ENCODE data around the gene HOTAIR.
A peak's percentile ranks its signal among the peaks of the same experiment; 100 is the strongest.

Gene HOTAIR

DNA sequence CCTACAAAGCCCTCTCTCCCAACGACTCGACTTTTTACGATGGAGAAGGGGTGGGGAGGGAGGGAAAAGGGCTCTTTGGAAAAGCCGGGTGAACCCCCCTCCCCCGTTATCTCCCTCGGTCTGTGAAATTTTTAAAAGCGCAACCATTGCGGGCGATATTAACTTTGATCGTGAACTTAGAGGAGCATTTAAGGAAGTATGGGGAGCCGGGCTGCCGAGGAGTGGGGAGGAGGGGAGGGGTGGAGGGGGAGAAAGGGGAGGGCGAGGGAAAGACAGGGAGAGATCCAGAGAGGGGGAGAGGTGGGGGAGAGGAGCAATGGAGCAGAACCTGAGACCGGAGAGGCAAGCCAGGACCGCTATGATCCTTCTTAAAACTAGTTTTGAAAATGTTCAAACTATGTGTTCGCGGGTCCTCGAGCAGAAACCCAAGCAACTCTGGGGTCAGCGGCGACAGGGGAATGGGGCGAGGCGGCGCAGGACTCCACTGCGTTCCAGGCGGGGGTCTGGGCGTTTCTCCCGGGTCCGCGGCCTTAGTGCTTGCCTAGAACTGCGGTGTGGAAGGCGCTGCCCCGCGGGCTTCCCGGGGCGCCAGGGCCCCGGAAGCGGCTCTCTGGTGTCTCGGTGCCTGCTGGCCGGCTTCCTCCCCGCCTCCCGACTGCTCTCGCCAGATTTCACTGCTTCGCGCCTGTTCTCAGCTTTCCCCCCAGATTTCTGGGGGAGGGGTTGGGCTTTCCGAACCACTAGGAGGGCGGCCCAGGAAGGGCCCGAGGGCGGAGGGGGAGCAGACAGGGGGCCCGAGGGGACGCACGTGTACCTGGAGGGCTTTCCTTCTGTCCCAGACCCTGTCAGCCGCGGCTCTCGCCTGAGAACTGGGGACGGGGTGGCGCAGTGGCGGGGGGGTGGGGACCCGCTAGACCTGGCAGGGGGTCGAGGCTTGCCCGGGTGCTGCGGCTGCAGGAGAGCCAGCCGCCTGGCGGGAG lies at the start of gene HOTAIR:
TSS of gene HOTAIR (minus strand) at position 871 of the 980 bp plus-strand sequence.
- peak; percentile 78 for DNase-seq

DNA sequence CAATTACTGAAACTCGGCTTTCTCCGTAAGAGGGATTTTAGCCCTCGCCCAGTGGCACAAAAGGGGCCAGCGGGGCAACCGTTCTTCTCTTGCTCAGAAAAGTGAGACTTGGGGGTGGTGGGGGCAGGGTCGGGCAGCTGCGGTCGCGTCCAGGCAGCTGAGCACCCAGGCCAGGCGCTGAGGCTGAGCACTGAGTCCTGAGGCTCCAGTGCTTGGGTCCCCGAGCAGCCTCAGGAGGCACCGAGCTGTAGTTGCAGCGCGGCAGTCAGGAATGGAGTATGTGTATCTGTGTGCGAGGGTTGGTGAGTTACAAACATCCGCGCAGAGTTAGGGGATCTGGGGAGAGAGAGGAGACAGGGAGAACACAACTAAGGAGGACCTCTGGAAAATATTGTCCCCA lies 49.4 kb upstream of the HOTAIR start:
- DNase-seq: no peak

DNA sequence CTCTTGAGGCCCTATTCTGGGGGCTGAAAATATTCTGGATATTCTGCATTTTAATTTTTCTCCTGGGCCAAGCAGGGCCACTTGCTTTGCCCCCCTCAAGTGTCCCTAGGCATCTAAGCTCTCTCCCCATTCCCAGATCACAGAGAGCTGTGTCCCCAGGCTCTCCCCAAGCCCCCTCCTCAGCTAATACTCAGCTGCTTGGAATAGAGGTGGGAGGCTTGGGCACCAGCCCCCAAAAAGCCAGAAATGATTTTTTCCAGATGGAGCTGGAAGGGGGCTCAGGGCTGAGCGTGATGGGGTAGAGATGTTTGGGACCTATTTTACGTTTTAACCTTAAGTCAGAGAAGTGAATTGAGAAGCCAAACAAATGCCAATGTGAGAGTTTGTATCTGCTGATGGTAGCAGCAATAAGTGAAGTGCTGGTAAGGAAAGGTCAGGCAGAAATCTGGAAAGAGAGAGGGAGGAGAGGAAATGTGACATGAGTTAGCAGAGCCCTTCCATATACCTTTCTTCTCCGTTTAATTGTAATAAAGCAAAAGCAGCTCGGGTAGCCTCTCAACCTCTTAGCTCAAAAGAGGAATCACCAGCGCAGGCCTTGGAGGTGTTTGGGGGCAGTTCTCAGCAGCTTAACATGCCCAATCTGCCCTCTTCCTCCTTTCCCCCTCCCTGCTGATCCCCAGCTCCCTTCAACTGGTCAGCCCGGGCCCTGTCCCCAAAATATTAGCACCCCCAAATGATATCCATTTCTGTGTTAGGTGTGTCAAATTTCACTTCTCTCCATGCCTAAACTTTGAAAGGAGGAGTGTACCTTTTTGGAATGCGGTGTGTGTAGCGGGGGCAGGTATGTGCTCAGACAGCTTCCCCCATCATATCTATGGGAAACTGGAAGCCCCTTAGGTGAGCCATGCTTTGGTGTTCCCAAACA lies 48.5 kb upstream of the HOTAIR start:
- DNase-seq: no peak

DNA sequence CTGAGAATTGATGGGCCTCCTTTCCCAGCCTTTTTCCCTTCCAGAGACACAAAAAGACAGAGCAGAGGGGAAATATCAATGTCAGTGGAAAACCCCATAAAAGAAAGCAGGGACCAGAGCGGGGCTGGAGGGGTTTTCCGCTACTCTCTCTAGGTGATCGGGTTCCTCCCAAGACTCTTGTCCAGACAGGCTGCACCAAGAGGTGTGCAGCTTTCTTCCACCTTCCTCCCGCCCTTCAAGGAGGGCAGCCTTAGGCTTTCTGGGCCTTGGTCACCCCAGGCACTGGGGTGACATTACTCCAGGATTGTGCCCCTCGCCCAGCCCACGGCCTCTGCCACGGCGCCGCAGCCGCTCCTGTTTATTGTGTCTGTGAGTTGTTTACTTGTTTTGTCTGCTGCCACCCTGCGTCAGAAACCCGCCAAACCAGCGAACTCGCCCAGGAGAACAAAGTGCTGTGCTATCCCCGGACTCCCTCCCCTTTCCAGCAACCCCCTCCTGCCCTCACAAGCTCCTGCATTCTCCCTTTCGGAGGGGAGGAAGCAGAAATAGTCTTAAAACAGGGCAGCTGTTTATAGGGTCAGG lies 46.8 kb upstream of the HOTAIR start:
- DNase-seq: no peak

DNA sequence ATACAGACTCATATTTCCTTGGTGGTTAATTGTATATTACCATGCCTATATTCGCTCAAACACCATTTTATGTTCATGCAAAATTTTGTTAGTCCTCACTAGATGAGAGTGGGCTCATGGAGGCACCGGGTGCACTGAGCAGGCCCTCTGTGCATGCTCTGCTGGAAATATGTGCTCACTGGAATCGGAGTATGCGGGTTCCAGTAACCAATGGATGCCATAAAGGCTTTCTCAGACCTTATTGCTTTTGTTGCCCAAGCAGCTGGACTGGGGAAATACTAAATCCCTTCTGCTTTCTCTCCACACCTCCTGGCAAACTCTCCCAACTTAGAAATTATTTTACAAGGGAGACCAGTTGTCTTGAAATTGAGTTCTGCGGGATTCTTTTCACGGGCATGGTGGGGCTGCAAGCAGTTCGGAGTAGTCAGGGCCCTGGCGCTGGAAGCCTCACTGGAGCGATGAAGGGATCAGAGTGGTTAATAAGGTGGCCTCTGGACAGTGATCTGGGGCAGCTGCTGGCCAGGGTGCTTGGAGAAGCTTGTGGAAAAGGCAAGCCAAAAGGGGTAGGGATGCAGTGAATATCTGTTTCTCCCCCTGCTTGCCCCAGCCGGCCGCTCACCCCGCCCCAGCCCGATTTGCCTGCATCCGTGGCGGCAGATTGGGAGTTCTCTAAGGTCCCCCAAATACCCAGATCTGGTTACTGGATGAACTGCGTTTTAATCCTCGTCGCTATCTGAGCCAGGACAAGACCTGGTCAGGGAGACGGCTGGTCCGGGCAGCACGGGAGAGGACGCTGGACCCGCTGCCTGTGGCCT lies 46.0 kb upstream of the HOTAIR start:
- no peak for DNase-seq

DNA sequence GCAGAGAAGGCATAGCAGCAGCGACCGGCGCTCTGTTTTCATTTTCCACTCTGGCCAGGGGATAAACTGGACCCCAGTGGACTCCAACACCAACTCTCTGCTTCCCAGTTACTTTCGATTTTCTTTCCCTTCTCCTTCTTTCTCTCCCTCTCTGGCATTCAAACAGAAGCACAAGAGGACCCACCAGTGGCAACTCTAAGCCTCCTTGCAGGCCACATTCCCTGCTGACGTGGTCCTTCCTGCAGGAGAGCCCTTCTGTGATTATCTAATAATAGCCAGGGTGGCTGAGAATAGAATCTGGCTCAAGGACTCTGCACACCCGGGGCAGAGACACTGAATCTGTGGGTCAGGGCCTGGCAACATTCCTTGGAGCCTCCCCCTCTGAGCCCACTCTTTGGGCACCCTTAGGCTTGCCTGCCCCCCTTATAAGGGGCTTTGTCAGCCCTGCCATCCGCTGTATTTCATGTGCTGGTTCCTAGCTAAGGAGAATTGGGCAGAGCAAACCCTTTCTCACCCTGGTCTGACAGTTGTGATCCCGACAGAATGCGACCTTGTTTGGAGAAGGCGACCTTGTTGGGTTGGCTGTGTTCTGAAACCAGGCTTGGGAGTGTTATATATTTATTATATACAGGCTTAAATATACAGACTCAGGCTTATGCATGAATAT lies 45.3 kb upstream of the HOTAIR start:
- DNase-seq: no peak

DNA sequence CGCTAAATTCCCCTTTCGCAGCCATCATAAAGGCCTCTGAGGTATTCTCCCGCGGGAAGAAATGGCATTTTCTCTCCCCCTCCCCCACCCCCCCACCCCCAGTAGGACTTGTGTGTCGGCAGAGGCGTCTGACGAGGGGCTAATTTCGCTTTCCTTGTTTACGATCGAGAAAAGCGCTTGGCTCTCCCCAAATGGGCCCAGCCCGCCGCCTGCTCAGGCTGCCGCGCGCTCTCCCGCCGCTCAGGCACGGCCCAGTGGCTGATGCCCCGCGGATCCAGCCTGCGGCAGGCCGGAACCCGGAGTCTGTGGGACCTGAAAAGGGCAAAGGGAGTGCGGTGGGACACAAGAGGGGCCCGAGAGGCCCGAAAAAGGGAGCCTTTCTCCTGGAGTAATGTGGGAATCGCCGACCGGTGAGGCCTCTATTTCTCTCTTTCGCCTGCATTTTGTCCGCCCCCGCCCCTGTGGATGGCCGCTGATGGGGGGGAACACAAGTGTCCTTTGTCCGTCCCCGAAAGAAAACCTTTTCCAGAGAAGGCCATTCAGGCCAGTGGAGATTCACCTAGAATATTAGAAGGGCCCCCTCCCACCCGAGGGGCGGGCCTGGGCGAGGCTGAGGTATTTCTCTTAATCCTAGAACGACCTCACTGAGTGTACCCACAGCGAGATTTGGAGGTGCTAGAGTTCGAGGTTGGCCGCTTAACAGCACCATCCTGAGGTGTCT lies 44.5 kb upstream of the HOTAIR start:
- no peak for DNase-seq

DNA sequence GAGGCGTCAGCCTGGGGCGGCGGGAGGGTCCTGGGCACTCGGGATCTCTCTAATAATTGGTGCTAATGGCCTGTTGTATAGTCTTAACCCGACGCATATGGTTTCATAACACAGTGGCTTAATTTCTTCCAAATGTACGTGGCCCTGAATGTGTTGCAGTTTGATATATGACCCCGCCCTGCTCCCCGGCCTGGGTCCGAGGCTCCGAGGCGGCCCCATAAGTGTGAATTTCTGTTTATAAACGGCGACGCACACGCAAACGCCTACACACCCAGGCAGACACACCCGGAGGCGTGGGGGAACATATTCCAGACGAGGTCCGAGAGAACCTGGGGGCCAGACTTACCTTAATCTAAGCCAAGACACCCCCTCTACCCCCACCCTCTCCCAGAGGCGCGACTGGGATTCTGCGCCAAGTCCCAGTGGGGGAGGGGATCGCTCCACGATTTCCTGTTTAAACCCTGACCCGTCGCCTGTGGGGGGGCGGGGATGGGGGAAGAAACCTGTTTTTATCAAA lies 43.8 kb upstream of the HOTAIR start:
- DNase-seq: no peak

DNA sequence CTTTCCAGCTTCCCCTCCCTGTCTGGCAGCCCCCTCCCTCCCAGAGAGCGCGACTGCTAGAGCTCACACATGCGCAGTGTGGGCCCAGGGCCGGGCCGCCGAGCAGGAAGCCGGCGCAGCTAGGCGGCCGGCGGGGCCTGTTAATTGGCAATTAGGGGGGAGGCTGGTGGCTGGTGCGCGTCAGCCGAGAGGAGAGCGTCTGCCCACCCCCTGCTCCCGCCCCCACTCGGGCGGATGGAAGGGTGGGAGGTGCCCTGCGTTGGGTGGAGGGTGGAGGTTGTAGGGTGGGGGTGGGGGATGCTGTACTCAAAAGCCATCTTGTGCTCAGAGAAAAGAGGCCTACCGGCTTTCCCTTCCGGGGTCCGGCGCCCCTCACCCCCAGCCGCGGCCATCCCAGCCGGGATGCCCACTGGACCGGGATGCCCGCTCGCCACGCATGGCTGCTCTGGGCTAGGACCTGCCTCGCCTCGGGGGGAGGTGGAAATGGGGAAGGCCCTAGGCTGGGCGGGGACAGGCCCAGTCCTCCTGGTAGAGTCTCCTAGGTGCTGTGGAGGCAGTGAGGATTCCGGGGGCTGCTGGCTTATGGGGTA lies 43.2 kb upstream of the HOTAIR start:
- peak; percentile 96 for DNase-seq

DNA sequence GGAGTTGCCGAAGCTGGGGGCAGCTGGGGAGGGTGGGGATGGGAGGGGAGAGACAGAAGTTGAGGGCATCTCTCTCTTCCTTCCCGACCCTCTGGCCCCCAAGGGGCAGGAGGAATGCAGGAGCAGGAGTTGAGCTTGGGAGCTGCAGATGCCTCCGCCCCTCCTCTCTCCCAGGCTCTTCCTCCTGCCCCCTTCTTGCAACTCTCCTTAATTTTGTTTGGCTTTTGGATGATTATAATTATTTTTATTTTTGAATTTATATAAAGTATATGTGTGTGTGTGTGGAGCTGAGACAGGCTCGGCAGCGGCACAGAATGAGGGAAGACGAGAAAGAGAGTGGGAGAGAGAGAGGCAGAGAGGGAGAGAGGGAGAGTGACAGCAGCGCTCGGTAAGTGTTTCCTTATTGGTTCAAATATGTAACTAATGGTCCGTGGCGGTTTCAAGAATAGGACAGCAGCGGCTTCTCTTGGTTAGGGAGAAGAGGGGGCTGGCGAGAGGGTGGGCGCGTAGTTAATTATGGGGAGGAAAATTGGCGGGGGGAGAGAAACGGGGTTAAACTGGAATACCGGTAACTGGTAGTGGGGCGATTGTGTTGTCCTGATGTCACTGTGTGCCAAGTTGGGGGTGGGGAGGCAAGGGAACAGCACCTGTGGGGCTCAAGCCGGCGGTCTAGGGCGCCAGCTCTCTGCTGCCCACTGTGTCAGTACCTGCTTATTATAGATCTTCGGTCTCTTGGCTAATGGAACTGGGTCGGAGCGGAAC lies 42.5 kb upstream of the HOTAIR start:
- DNase-seq: no peak

DNA sequence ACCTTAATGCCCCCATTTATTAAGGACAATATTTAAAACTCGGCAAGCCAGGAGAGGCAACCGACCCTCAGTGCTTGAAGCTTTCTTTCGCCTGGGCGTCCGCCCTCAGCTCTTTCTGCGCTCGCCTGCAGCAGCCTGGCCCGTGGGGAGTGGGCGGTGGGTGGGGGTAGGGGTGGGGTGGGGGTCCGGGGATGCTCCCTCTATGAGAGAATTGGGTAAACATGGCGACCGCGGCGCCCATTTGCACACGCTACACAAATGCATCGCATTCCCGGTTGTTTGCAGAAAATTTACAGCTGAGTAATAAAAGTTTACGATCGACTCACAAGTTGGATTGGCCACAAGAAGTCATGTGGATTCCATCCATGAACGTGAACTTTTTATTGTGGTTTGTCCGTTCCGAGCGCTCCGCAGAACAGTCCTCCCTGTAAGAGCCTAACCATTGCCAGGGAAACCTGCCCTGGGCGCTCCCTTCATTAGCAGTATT lies 41.8 kb upstream of the HOTAIR start:
- DNase-seq: no peak

DNA sequence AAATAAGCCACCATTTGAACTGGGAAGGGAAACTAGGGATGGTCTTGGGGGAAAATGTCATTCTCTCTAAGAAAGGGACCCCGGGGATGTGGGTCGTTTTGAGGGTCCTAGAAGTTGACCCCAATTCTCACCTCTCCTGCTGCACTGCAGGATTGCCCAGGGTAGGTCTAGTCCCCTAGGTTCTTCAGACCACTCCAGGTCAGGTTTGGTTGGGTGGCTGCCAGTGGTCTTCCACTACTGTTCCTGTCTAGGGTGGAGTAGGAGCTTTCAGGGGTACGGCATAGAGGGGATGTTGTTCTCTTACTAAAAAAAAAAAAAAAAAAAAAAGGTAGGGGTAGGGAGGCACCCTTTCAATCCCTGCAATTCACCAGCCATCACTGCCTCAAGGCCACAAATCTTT lies 41.3 kb upstream of the HOTAIR start:
- DNase-seq: no peak

DNA sequence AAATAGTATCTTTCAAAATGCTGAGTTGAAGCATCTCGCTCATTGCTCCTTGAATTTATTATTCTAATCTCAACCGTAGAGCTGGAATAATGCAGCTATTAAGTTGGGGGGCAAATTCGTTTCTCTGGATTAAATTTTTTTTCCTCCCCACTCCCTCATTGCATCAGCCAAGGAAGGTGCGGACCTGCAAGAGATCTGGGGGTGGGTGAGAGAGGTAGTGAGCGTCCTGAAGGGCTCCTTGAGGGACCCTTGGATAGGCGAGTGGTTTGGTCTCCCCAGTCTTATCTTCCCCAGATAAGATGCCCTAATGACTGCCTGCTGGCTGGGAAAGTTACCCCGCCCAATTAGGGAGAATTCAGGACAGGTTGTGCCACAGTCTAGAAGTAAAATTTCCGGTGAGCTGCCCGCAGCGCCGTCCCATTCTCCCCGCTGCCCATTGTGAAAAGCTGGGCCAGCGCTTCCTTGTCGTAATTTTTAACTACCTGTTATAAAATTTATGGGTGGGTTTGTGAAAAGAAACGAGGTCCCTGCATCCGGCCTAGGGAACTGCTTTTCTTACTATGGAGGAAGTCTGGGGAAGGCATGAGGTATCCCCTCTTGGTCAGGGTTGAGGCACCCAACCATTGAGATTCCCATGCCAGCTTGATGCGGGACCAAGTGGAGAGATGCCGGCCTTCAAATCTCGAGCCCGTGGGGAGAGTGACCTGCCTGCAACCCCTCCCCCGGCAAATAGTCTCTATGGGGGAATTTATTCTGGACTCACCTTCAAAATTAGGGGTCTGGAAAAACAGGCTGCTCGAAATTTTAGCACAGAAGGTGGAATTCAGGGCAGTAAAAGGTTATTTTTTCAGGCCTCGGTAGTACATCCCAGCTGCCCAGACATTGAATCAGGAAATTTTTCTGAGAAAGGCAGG lies 40.5 kb upstream of the HOTAIR start:
- no peak for DNase-seq

DNA sequence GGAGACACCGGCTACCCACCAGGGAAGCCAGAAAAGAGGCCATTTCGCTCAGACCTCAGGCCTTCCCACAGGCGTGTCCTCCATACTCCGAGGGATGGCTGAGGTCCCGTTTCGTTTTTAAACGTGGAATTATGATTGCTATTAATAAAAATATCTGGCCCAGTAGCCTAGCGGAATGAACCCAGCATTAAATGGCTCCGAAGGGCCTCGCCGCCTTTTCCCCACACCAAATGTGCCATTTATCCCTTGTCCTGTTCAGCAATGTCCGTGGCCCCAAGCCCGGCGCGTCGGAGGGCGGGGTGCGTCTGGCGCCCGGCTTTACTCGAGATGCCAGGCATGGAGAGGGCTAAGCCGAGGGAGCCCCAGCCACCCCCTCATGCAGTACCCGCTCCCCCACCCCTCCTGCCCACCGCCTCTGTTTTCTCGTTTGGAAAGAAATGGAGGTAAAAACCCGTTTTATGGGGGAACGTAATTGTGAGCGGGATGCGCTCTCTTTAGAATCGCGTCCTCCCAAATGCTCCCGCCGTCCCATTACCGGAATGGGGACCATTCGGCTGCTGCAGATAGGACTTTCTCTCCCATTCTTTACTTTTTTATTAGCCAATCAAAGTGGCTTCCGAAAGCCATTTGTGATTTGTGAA lies 39.7 kb upstream of the HOTAIR start:
- DNase-seq: no peak

DNA sequence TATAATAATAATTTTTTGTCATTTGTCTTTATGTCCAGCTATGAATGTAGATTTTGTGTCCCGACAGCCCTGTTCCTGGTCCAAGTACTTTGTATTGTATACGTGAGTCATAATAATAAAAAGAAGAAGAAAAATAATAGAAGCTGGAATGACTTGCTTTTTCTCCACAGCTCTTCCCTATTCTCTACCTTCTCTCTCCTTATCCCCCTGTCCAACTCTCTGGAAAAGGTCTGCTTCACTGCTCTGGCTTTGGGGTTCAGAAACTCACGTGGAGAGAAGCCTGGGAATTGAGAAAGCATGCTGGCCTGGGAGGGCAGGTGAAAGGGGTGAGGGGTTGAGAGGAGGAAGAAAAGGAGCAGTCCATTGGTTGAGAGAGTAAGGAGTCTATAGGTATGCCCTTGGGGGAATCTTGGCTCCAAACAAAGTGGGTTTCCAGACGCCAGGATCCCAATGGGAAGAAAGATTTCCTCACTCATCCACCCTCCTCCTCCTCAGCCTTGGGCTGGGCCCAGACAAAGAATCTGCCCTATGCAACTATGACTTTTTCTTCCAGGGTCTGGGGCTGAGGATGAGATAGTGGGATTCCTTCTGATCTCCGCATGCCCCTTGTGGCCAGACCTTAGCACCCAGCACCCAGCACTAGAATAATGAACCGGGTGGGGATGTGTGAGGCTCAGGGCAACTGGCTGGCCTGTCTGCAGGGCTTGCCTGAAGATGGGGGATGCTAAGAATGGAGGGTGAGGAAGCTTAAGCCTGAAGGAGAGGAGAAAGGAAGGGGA lies 38.1 kb upstream of the HOTAIR start:
- no peak for DNase-seq

DNA sequence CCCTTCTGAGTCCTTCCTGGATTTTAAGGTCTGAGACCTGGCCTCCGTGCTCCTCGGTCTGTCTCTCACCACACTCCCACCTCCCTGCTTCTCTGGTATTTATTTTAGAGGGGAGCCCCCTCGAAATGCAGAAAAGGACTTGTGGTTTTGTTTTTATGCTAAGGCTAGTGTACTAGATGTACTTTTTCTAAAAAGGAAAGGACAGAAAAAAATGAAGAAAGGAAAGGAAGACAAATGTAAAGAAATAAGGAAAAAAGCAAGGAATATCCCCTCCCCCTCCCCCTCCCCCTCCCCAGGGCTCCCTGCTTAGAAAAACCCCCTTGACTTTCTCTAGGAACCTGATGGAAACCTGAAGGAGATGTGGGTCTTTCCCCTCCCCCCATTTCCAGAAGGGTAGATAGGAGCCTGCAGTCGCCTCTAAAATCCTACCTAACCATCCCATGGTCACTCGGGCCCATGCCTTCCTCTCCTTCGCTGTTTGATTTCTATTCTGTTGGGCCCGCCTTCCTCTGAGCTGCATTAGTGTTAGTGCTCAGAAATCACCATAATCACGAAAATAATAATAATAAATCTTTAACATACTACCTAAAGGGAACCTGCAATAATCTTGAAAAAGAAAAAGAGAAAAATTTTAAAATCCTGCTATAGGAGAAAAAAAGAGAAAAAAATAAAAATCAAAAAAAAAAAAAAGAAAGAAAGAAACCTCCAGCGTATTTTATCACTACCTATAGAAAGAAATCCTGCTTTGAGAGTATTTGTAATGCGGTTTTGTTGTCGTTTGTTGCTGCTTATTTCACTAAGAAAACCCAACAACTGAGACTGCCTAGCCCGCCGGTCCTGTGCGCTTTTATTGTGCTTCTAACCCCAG lies 37.1 kb upstream of the HOTAIR start:
- no peak for DNase-seq

Data from left hindlimb (tissue), 1 donor.